CD14-positive monocyte (primary cell): ENCODE results near the gene IGF1R. TPM values are rescaled to one million over a fixed set of nuclear protein-coding genes. Genes with fewer than 3 reads are reported as not detected.

Source experiments
- DNase-seq, 3 donors: peaks; one replicate each; pipeline ENCODE4 v3.0.0-alpha.2; 2011 to 2022
- H2AFZ ChIP-seq: 2 replicates; pipeline ENCODE4 v1.6.0; 2012; ENCODE audit warnings: mild to moderate bottlenecking, low read depth, low read length, inconsistent platforms; ENCODE audit not compliant: insufficient read depth, poor library complexity, severe bottlenecking
- H3K27ac ChIP-seq, 2 donors: 1 replicate in 1 of 2; 2 replicates in 1 of 2; pipeline ENCODE4 v1.5.1; 2012 to 2013; ENCODE audit warnings: low read length in 2 of 2, control low read depth in 1 of 2, inconsistent platforms in 1 of 2, low read depth in 1 of 2, mild to moderate bottlenecking in 1 of 2
- H3K27me3 ChIP-seq, 2 donors: one replicate each; pipeline versions ENCODE4 v1.6.0 to v1.6.1; 2011 to 2013; ENCODE audit warnings: low read length in 2 of 2; ENCODE audit not compliant: control insufficient read depth in 2 of 2, insufficient read depth in 2 of 2
- H3K36me3 ChIP-seq, 2 donors: replicated peaks in 1 of 2; 1 replicate in 1 of 2; 2 replicates in 1 of 2; pipeline versions ENCODE4 v1.5.1 to v1.6.1; 2012 to 2013; ENCODE audit warnings: low read length in 2 of 2, control low read depth in 1 of 2, inconsistent platforms in 1 of 2, mild to moderate bottlenecking in 1 of 2; ENCODE audit not compliant: insufficient read depth in 2 of 2, control insufficient read depth in 1 of 2
- H3K4me1 ChIP-seq, 2 donors: 1 replicate in 1 of 2; 2 replicates in 1 of 2; pipeline versions ENCODE4 v1.5.1 to v1.6.1; 2012 to 2013; ENCODE audit warnings: low read length in 2 of 2, control low read depth in 1 of 2, inconsistent platforms in 1 of 2, mild to moderate bottlenecking in 1 of 2, moderate library complexity in 1 of 2; ENCODE audit not compliant: insufficient read depth in 2 of 2, control insufficient read depth in 1 of 2
- H3K4me2 ChIP-seq: replicated peaks from 2 replicates; pipeline ENCODE3; 2012; ENCODE audit warnings: low read length, moderate library complexity, mild to moderate bottlenecking; ENCODE audit not compliant: poor library complexity, severe bottlenecking; ENCODE audit errors: extremely low read depth
- H3K4me3 ChIP-seq, 3 experiments: fragments of 200-600 bp in 1 of 3; sonication (generic) in 1 of 3; replicated peaks in 1 of 3; 1 replicate in 2 of 3; 2 replicates in 1 of 3; pipeline ENCODE4 v1.5.1; 2011 to 2013; ENCODE audit warnings: low read length in 3 of 3, mild to moderate bottlenecking in 3 of 3, control low read depth in 2 of 3, low read depth in 2 of 3, inconsistent platforms in 1 of 3, moderate library complexity in 1 of 3
- H3K79me2 ChIP-seq: 2 replicates; pipeline ENCODE4 v1.6.0; 2012; ENCODE audit warnings: mild to moderate bottlenecking, control low read depth, inconsistent platforms, low read length, moderate library complexity; ENCODE audit not compliant: insufficient read depth
- H3K9ac ChIP-seq: 2 replicates; pipeline ENCODE4 v1.6.0; 2017; ENCODE audit warnings: low read length, mild to moderate bottlenecking; ENCODE audit not compliant: insufficient read depth, poor library complexity, severe bottlenecking
- H3K9me3 ChIP-seq, 2 donors: replicated peaks in 1 of 2; 1 replicate in 1 of 2; 2 replicates in 1 of 2; pipeline versions ENCODE4 v1.5.1 to v1.6.1; 2012 to 2013; ENCODE audit warnings: low read length in 2 of 2, control low read depth in 1 of 2; ENCODE audit not compliant: control insufficient read depth in 1 of 2, insufficient read depth in 1 of 2
- H4K20me1 ChIP-seq: 2 replicates; pipeline ENCODE4 v1.6.0; 2012; ENCODE audit warnings: mild to moderate bottlenecking, low read length, control low read depth, moderate library complexity; ENCODE audit not compliant: insufficient read depth
- H3K27ac Mint-ChIP-seq, 7 donors: one replicate each; pipeline ENCODE4 v1.8.0; 2020; ENCODE audit warnings: mild to moderate bottlenecking in 7 of 7, mixed read lengths in 7 of 7, moderate library complexity in 6 of 7, inconsistent platforms in 2 of 7
- H3K27me3 Mint-ChIP-seq, 3 donors: one replicate each; pipeline ENCODE4 v1.8.0; 2021 to 2022; ENCODE audit warnings: low read depth in 3 of 3, mild to moderate bottlenecking in 3 of 3, mixed read lengths in 3 of 3, moderate library complexity in 3 of 3, inconsistent platforms in 1 of 3
- H3K36me3 Mint-ChIP-seq, 2 donors: one replicate each; pipeline ENCODE4 v1.8.0; 2020; ENCODE audit warnings: mixed read lengths in 2 of 2, inconsistent platforms in 1 of 2, mild to moderate bottlenecking in 1 of 2
- H3K4me1 Mint-ChIP-seq: one replicate; pipeline ENCODE4 v1.8.0; 2020; ENCODE audit warnings: mild to moderate bottlenecking, mixed read lengths
- H3K4me3 Mint-ChIP-seq, 2 donors: one replicate each; pipeline ENCODE4 v1.8.0; 2020; ENCODE audit warnings: mild to moderate bottlenecking in 2 of 2, mixed read lengths in 2 of 2, moderate library complexity in 1 of 2
- H3K9me3 Mint-ChIP-seq, 7 donors: one replicate each; pipeline ENCODE4 v1.8.0; 2020 to 2022; ENCODE audit warnings: mixed read lengths in 7 of 7, mild to moderate bottlenecking in 6 of 7, moderate library complexity in 6 of 7, inconsistent platforms in 2 of 7
- WGBS: methylation state at CpG from one replicate; pipeline ENCODE4 v1.1.5; 2013; ENCODE audit warnings: missing lambda C conversion rate; ENCODE audit not compliant: insufficient coverage; 5-methylcytosine and 5-hydroxymethylcytosine counted together
- intact Hi-C, 2 donors: fragments of 100-400 bp; cut with micrococcal nuclease; formaldehyde crosslinking; loops; one replicate each; pipeline versions ENCODE4 v1.15.0 to v1.15.1; 2023
- polyA plus RNA-seq, 3 donors: library from polyadenylated mRNA; depleted of rRNA in 1 of 3; unstranded in 2 of 3; stranded (reverse) in 1 of 3; fragments of 300-500 nt in 2 of 3; fragments of >200 nt in 1 of 3; fragmentation: Illumina TruSeq in 2 of 3; gene quantifications; 1 replicate in 2 of 3; 2 replicates in 1 of 3; pipeline ENCODE4 v1.2.3, GENCODE V29; 2012 to 2021
- TF ChIP-seq, protein P1 (sequence below): fragments of 200-600 bp; IDR thresholded peaks from one replicate; pipeline ENCODE4 v1.8.0; 2022; ENCODE audit warnings: antibody characterized with exemption, mild to moderate bottlenecking

Gene IGF1R
- polyA plus RNA-seq, 3 donors = 0.35 to 4.9 (median 0.67) TPM

DNA sequence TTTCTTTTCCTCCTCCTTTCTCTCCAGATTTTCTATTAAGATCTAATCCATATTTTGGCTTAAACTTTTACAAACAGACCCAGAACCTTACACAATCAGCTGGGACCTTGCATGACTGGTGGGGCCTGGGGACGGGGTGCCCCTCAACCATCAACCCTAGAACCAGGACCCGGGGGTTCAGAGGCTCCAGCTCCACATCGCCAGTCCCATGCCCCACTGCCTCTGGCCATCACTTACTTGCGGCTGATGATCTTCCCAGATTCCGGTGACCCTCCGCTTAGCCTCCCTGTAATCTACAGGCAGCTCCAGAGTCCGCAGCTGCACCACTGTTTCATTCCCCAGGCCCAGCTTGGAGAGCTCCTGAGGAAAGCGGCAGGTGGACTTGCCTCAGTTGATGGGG is 322.5 kb downstream of the IGF1R start:
- H4K20me1 ChIP-seq = no peaks in the 10 kb centered on the region
- H3K79me2 ChIP-seq = no peaks in the 10 kb centered on the region
- 96% methylated on average over 5 of the region's 8 CpGs for WGBS
- no peak overlapping the region for H3K9ac ChIP-seq
- Mint-ChIP-seq H3K4me1 (no peaks in the 10 kb centered on the region), H3K9me3 (no peaks in the 10 kb centered on the region), H3K36me3 (no peaks in the 10 kb centered on the region), H3K27ac (no peak overlapping the region), H3K4me3 (no peak overlapping the region), H3K27me3 (peaks cover 0 to 6% (median 5%) of the 10 kb centered on the region in 3 donors)
- no peaks in the 10 kb centered on the region for H3K36me3 ChIP-seq
- no peaks in the 10 kb centered on the region for H3K27me3 ChIP-seq
- intact Hi-C loops = no loop called here
- TF ChIP-seq, protein P1, sequence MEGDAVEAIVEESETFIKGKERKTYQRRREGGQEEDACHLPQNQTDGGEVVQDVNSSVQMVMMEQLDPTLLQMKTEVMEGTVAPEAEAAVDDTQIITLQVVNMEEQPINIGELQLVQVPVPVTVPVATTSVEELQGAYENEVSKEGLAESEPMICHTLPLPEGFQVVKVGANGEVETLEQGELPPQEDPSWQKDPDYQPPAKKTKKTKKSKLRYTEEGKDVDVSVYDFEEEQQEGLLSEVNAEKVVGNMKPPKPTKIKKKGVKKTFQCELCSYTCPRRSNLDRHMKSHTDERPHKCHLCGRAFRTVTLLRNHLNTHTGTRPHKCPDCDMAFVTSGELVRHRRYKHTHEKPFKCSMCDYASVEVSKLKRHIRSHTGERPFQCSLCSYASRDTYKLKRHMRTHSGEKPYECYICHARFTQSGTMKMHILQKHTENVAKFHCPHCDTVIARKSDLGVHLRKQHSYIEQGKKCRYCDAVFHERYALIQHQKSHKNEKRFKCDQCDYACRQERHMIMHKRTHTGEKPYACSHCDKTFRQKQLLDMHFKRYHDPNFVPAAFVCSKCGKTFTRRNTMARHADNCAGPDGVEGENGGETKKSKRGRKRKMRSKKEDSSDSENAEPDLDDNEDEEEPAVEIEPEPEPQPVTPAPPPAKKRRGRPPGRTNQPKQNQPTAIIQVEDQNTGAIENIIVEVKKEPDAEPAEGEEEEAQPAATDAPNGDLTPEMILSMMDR = no peak
- no peaks in the 10 kb centered on the region for H3K9me3 ChIP-seq
- H3K4me1 ChIP-seq = no peaks in the 10 kb centered on the region
- H3K4me2 ChIP-seq = no peak overlapping the region
- DNase-seq = no peak
- H3K4me3 ChIP-seq = no peak overlapping the region
- H3K27ac ChIP-seq = no peak overlapping the region
- no peak overlapping the region for H2AFZ ChIP-seq

DNA sequence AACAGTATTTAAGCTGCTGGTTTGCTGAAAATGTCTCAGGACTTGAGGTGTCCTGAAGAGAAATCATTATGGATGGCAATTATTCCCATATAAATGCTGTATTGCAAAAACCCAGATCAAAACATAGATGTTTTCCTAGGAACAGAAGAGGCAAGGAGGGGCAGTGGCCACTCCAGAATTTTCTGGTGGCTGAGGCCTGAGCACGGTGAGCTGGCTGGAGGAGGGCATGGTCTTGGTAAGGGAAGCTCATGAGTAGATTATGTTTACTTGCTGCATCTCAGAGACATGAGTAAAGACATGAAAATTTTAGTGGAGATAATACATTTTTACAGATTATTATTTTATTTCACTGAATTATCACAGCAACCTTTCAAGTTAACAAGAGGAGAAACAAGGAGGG is 328.2 kb downstream of the IGF1R start:
- Histone ChIP-seq H3K79me2 (no peaks in the 10 kb centered on the region), H3K27me3 (no peaks in the 10 kb centered on the region), H3K9ac (no peak overlapping the region), H4K20me1 (no peaks in the 10 kb centered on the region), H3K27ac (no peak overlapping the region), H3K4me2 (no peak overlapping the region), H3K4me1 (peaks cover 7% of the 10 kb centered on the region in 2 donors), H2AFZ (no peak overlapping the region), H3K9me3 (no peaks in the 10 kb centered on the region), H3K36me3 (no peaks in the 10 kb centered on the region), H3K4me3 (no peak overlapping the region)
- no peak for DNase-seq
- TF ChIP-seq, protein P1 = no peak
- 100% methylated on average over 1 of the region's 1 CpG for WGBS
- Mint-ChIP-seq H3K27ac (peak overlapping the region in 2 of 7 donors; percentile 40 to 66), H3K36me3 (no peaks in the 10 kb centered on the region), H3K9me3 (no peaks in the 10 kb centered on the region), H3K4me3 (no peak overlapping the region), H3K27me3 (peaks cover 0 to 5% (median 1%) of the 10 kb centered on the region in 3 donors), H3K4me1 (peaks cover 23% of the 10 kb centered on the region)
- intact Hi-C loops = no loop called here
